Epithelial cell of prostate (primary cell): ENCODE measurements around the gene KCNN1.
A peak's percentile ranks its signal among the peaks of the same experiment; 100 is the strongest.
"Not testable (repeated sequence)": the region's sequence is repeated elsewhere in the genome, so short reads cannot be mapped to it uniquely, and the experiment has no call there.

ENCODE experiments used
- DNase-seq: peaks from one replicate; pipeline ENCODE4 v3.0.0-alpha.2; 2011; ENCODE audit warnings: low read depth, low spot score
- H3K27ac ChIP-seq: fragments of 450-650 bp; 2 replicates; pipeline ENCODE4 v1.5.1; 2017; ENCODE audit warnings: mild to moderate bottlenecking

Gene KCNN1

GRCh38 chr19:18020212-18021085, 53.5 kb downstream of the KCNN1 start:
- H3K27ac ChIP-seq, result no peak overlapping the region

GRCh38 chr19:18021121-18021755, 54.3 kb downstream of the KCNN1 start:
- no peak overlapping the region for H3K27ac ChIP-seq
- DNase-seq, result no peak

More at GRCh38 chr19:18020212-18021085, 53.5 kb downstream of the KCNN1 start:
- DNase-seq, result no peak

GRCh38 chr19:18023622-18024251, 56.8 kb downstream of the KCNN1 start:
- no peak overlapping the region for H3K27ac ChIP-seq
- no peak for DNase-seq

- DNase-seq, result no peak
- H3K27ac ChIP-seq, result no peak overlapping the region
These were observed 60.2 kb downstream of the KCNN1 start for GRCh38 chr19:18027151-18027550.

- no peak for DNase-seq
- H3K27ac ChIP-seq, result peak overlapping the region; percentile 46
These were observed 62.9 kb downstream of the KCNN1 start for GRCh38 chr19:18029617-18030338.

- not testable (repeated sequence) for DNase-seq
- H3K27ac ChIP-seq, result peak overlapping the region; percentile 27
These were observed 64.5 kb downstream of the KCNN1 start for GRCh38 chr19:18031401-18031800.

GRCh38 chr19:18032102-18032501, 65.2 kb downstream of the KCNN1 start:
- DNase-seq, H3K27ac ChIP-seq: not testable (repeated sequence)

- H3K27ac ChIP-seq, result no peak overlapping the region
- DNase-seq, result no peak
These were observed 74.1 kb downstream of the KCNN1 start for GRCh38 chr19:18041054-18041453.

- H3K27ac ChIP-seq, result no peak overlapping the region
- no peak for DNase-seq
These were observed 76.8 kb downstream of the KCNN1 start for GRCh38 chr19:18043676-18044075.

- DNase-seq, result no peak
These were observed 78.0 kb downstream of the KCNN1 start for GRCh38 chr19:18044825-18045304.

GRCh38 chr19:18045307-18046050, 78.6 kb downstream of the KCNN1 start:
- no peak for DNase-seq
- H3K27ac ChIP-seq, result no peak overlapping the region

More at GRCh38 chr19:18044825-18045304, 78.0 kb downstream of the KCNN1 start:
- no peak overlapping the region for H3K27ac ChIP-seq

- H3K27ac ChIP-seq, result no peak overlapping the region
- no peak for DNase-seq
These were observed 79.3 kb downstream of the KCNN1 start for GRCh38 chr19:18046059-18046718.

- no peak for DNase-seq
- no peak overlapping the region for H3K27ac ChIP-seq
These were observed 82.5 kb downstream of the KCNN1 start for GRCh38 chr19:18049385-18049784.
